Activated T-cell treated with anti-CD3 and anti-CD28 coated beads, Interleukin-2, amount 50 U/mL, for 4 hours (primary cell): Measurements from ENCODE around the gene ZFP92. TPM values are rescaled to one million over a fixed set of nuclear protein-coding genes. Genes with fewer than 3 reads are reported as not detected.
A peak's percentile ranks its signal among the peaks of the same experiment; 100 is the strongest.

Source experiments
- ATAC-seq, 2 donors: fragments of 200-7000 bp; cut with Tn5 transposase; one replicate each; pipeline ENCODE4 v1.10.0; 2021
- DNase-seq: peaks from one replicate; pipeline ENCODE4 v3.0.0-alpha.2; 2020
- H3K27me3 Mint-ChIP-seq: one replicate; pipeline ENCODE4 v1.8.0; 2021; ENCODE audit warnings: low read depth, mixed read lengths
- H3K36me3 Mint-ChIP-seq: one replicate; pipeline ENCODE4 v1.8.0; 2022; ENCODE audit warnings: mixed read lengths; ENCODE audit not compliant: insufficient read depth
- H3K4me1 Mint-ChIP-seq: one replicate; pipeline ENCODE4 v1.8.0; 2021; ENCODE audit warnings: low read depth, mixed read lengths
- H3K4me3 Mint-ChIP-seq: one replicate; pipeline ENCODE4 v1.8.0; 2021; ENCODE audit warnings: mild to moderate bottlenecking, moderate library complexity, mixed read lengths
- H3K9me3 Mint-ChIP-seq: one replicate; pipeline ENCODE4 v1.8.0; 2021; ENCODE audit warnings: mixed read lengths
- total RNA-seq, 3 donors: library from RNA; stranded (reverse); gene quantifications; one replicate each; pipeline ENCODE4 v1.2.1, GENCODE V29; 2021

Gene ZFP92
- total RNA-seq, 3 donors from 2014 or later: 1.1 to 1.5 (median 1.5) TPM

GRCh38 chrX:153457827-153458466 is 46.7 kb downstream of the ZFP92 start:
- DNase-seq: no peak
- no peak for ATAC-seq
- no peak overlapping the region for H3K4me3 Mint-ChIP-seq

GRCh38 chrX:153458476-153458875 is 47.2 kb downstream of the ZFP92 start:
- no peaks in the 10 kb centered on the region for H3K4me1 Mint-ChIP-seq
- H3K36me3 Mint-ChIP-seq: peaks cover 10% of the 10 kb centered on the region
- H3K27me3 Mint-ChIP-seq: no peaks in the 10 kb centered on the region
- no peak overlapping the region for H3K4me3 Mint-ChIP-seq
- H3K9me3 Mint-ChIP-seq: no peaks in the 10 kb centered on the region
- no peak for DNase-seq
- no peak for ATAC-seq

More at GRCh38 chrX:153457827-153458466, 46.7 kb downstream of the ZFP92 start:
- no peaks in the 10 kb centered on the region for H3K27me3 Mint-ChIP-seq
- H3K36me3 Mint-ChIP-seq: peaks cover 10% of the 10 kb centered on the region
- H3K4me1 Mint-ChIP-seq: no peaks in the 10 kb centered on the region
- no peaks in the 10 kb centered on the region for H3K9me3 Mint-ChIP-seq

GRCh38 chrX:153459986-153460385 is 48.7 kb downstream of the ZFP92 start:
- Mint-ChIP-seq H3K27me3 (no peaks in the 10 kb centered on the region), H3K4me1 (no peaks in the 10 kb centered on the region), H3K36me3 (peaks cover 10% of the 10 kb centered on the region), H3K4me3 (no peak overlapping the region), H3K9me3 (no peaks in the 10 kb centered on the region)
- no peak for ATAC-seq
- DNase-seq: no peak

- no peaks in the 10 kb centered on the region for H3K27me3 Mint-ChIP-seq
- no peak overlapping the region for H3K4me3 Mint-ChIP-seq
- peaks cover 10% of the 10 kb centered on the region for H3K36me3 Mint-ChIP-seq
- no peaks in the 10 kb centered on the region for H3K9me3 Mint-ChIP-seq
- ATAC-seq (peak in 1 of 2 donors; percentile 75), DNase-seq (peak; percentile 44)
- no peaks in the 10 kb centered on the region for H3K4me1 Mint-ChIP-seq
These were observed 49.6 kb downstream of the ZFP92 start for GRCh38 chrX:153460826-153461225.

Other genes starting within 250 kb of the ZFP92 start
- gene MAGEA1, start 232.2 kb upstream of the ZFP92 start, total RNA-seq: not detected
- not detected for gene PNMA6F, start 89.7 kb upstream of the ZFP92 start, total RNA-seq
- 10 to 100 TPM; 12.1 to 13.8 (median 12.7) TPM for gene ZNF275, start 77.3 kb upstream of the ZFP92 start, total RNA-seq
- gene PNMA6E, start 10.1 kb upstream of the ZFP92 start, total RNA-seq: not detected
- 1 to 10 TPM; 1.7 to 2.4 (median 2.2) TPM for gene TREX2, start 34.6 kb downstream of the ZFP92 start, total RNA-seq
- 10 to 100 TPM; 77.1 to 90.3 (median 85.3) TPM for gene HAUS7, start 59.1 kb downstream of the ZFP92 start, total RNA-seq
- under 1 TPM; 0.13 to 0.30 (median 0.16) TPM for gene BGN, start 83.5 kb downstream of the ZFP92 start, total RNA-seq
- gene ATP2B3, start 106.2 kb downstream of the ZFP92 start, total RNA-seq: under 1 TPM in 1 of 3 donors, not detected in 2; 0.05 TPM
- 10 to 100 TPM; 38.6 to 46.9 (median 39.1) TPM for gene CCNQ, start 187.7 kb downstream of the ZFP92 start, total RNA-seq
- under 1 TPM; 0.11 to 0.42 (median 0.33) TPM for gene DUSP9, start 235.7 kb downstream of the ZFP92 start, total RNA-seq